NCI-H2196 (cell line): ENCODE results near the gene SUV39H1.
"Not testable (repeated sequence)": the region's sequence is repeated elsewhere in the genome, so short reads cannot be mapped to it uniquely, and the experiment has no call there.

Experiments used
- DNase-seq: peaks from one replicate; lab custom pipeline; 2025; ENCODE audit not compliant: unreplicated experiment; lab: John Stamatoyannopoulos, UW

Gene SUV39H1

GRCh38 chrX:48684134-48684533 is 12.4 kb upstream of the SUV39H1 start:
- no peak for DNase-seq

- DNase-seq, result no peak
These were observed 11.1 kb upstream of the SUV39H1 start for GRCh38 chrX:48685416-48685815.

GRCh38 chrX:48688531-48689150 is 7.9 kb upstream of the SUV39H1 start:
- no peak for DNase-seq

- DNase-seq, result no peak
These were observed 7.2 kb upstream of the SUV39H1 start for GRCh38 chrX:48689208-48689920.

- DNase-seq, result not testable (repeated sequence)
These were observed 4.8 kb upstream of the SUV39H1 start for GRCh38 chrX:48691746-48692145.

GRCh38 chrX:48694776-48695533 is 1.6 kb upstream of the SUV39H1 start:
- DNase-seq, result no peak

- no peak for DNase-seq
These were observed 1.0 kb upstream of the SUV39H1 start for GRCh38 chrX:48695534-48695896.

- DNase-seq, result no peak
These were observed 621 bp upstream of the SUV39H1 start for GRCh38 chrX:48695925-48696300.

- DNase-seq, result peak; percentile 23
These were observed 584 bp downstream of the SUV39H1 start for GRCh38 chrX:48696909-48697727.

- DNase-seq, result no peak
These were observed 1.8 kb downstream of the SUV39H1 start for GRCh38 chrX:48698306-48698705.

GRCh38 chrX:48700246-48700645 is 3.7 kb downstream of the SUV39H1 start:
- no peak for DNase-seq

- DNase-seq, result no peak
These were observed 4.6 kb downstream of the SUV39H1 start for GRCh38 chrX:48700951-48701653.

- no peak for DNase-seq
These were observed 5.5 kb downstream of the SUV39H1 start for GRCh38 chrX:48702032-48702431.

- DNase-seq, result no peak
These were observed 6.2 kb downstream of the SUV39H1 start for GRCh38 chrX:48702716-48703115.

GRCh38 chrX:48703228-48703627 is 6.7 kb downstream of the SUV39H1 start:
- DNase-seq, result no peak

GRCh38 chrX:48703642-48704481 is 7.3 kb downstream of the SUV39H1 start:
- DNase-seq, result peak; percentile 5

GRCh38 chrX:48705871-48706270 is 9.3 kb downstream of the SUV39H1 start:
- no peak for DNase-seq

GRCh38 chrX:48709522-48710112 is 13.1 kb downstream of the SUV39H1 start:
- DNase-seq, result no peak

GRCh38 chrX:48711162-48711928 is 14.8 kb downstream of the SUV39H1 start:
- DNase-seq, result no peak
